ENCODE data around the gene CNTNAP4.

Gene CNTNAP4

GRCh38 chr16:76541070-76541469, 263.9 kb downstream of the CNTNAP4 start:
- no peak overlapping the region for H3K27ac ChIP-seq (ENCODE audit: low read depth, low read length)
- no peaks in the 10 kb centered on the region for H3K36me3 ChIP-seq (ENCODE audit: control insufficient read depth in 5 of 5, insufficient read depth in 5 of 5, low read length in 5 of 5)
- no peaks in the 10 kb centered on the region for H3K9me3 ChIP-seq (ENCODE audit: control insufficient read depth in 5 of 5, low read length in 5 of 5)
- H3K4me1 ChIP-seq (ENCODE audit: control insufficient read depth in 5 of 5, insufficient read depth in 5 of 5, low read length in 5 of 5): no peaks in the 10 kb centered on the region
- no peaks in the 10 kb centered on the region for H3K27me3 ChIP-seq (ENCODE audit: control insufficient read depth in 5 of 5, insufficient read depth in 4 of 5, low read length in 5 of 5)
- H3K9ac ChIP-seq (ENCODE audit: low read length in 5 of 5): no peak overlapping the region
- H3K4me3 ChIP-seq (ENCODE audit: low read depth in 1 of 5, low read length in 5 of 5): no peak overlapping the region

- Histone ChIP-seq H3K27me3 (ENCODE audit: control insufficient read depth in 5 of 5, insufficient read depth in 4 of 5, low read length in 5 of 5) (no peaks in the 10 kb centered on the region), H3K4me1 (ENCODE audit: control insufficient read depth in 5 of 5, insufficient read depth in 5 of 5, low read length in 5 of 5) (no peaks in the 10 kb centered on the region), H3K4me3 (ENCODE audit: low read depth in 1 of 5, low read length in 5 of 5) (no peak overlapping the region), H3K27ac (ENCODE audit: low read depth, low read length) (no peak overlapping the region), H3K9me3 (ENCODE audit: control insufficient read depth in 5 of 5, low read length in 5 of 5) (no peaks in the 10 kb centered on the region), H3K36me3 (ENCODE audit: control insufficient read depth in 5 of 5, insufficient read depth in 5 of 5, low read length in 5 of 5) (no peaks in the 10 kb centered on the region), H3K9ac (ENCODE audit: low read length in 5 of 5) (no peak overlapping the region)
Measured at GRCh38 chr16:76565542-76565941, 288.3 kb downstream of the CNTNAP4 start.

- no peak overlapping the region for H3K9ac ChIP-seq (ENCODE audit: low read length in 5 of 5)
- H3K27ac ChIP-seq (ENCODE audit: low read depth, low read length): no peak overlapping the region
- no peaks in the 10 kb centered on the region for H3K4me1 ChIP-seq (ENCODE audit: control insufficient read depth in 5 of 5, insufficient read depth in 5 of 5, low read length in 5 of 5)
- no peak overlapping the region for H3K4me3 ChIP-seq (ENCODE audit: low read depth in 1 of 5, low read length in 5 of 5)
- no peaks in the 10 kb centered on the region for H3K27me3 ChIP-seq (ENCODE audit: control insufficient read depth in 5 of 5, insufficient read depth in 4 of 5, low read length in 5 of 5)
- H3K9me3 ChIP-seq (ENCODE audit: control insufficient read depth in 5 of 5, low read length in 5 of 5): no peaks in the 10 kb centered on the region
- no peaks in the 10 kb centered on the region for H3K36me3 ChIP-seq (ENCODE audit: control insufficient read depth in 5 of 5, insufficient read depth in 5 of 5, low read length in 5 of 5)
Measured at GRCh38 chr16:76571755-76572154, 294.6 kb downstream of the CNTNAP4 start.

- H3K9ac ChIP-seq (ENCODE audit: low read length in 5 of 5): no peak overlapping the region
- H3K36me3 ChIP-seq (ENCODE audit: control insufficient read depth in 5 of 5, insufficient read depth in 5 of 5, low read length in 5 of 5): no peaks in the 10 kb centered on the region
- H3K9me3 ChIP-seq (ENCODE audit: control insufficient read depth in 5 of 5, low read length in 5 of 5): no peaks in the 10 kb centered on the region
- no peak overlapping the region for H3K4me3 ChIP-seq (ENCODE audit: low read depth in 1 of 5, low read length in 5 of 5)
- H3K4me1 ChIP-seq (ENCODE audit: control insufficient read depth in 5 of 5, insufficient read depth in 5 of 5, low read length in 5 of 5): no peaks in the 10 kb centered on the region
- H3K27ac ChIP-seq (ENCODE audit: low read depth, low read length): no peak overlapping the region
- no peaks in the 10 kb centered on the region for H3K27me3 ChIP-seq (ENCODE audit: control insufficient read depth in 5 of 5, insufficient read depth in 4 of 5, low read length in 5 of 5)
Measured at GRCh38 chr16:76573281-76573680, 296.1 kb downstream of the CNTNAP4 start.

- Histone ChIP-seq H3K27me3 (ENCODE audit: control insufficient read depth in 5 of 5, insufficient read depth in 4 of 5, low read length in 5 of 5) (no peaks in the 10 kb centered on the region), H3K27ac (ENCODE audit: low read depth, low read length) (no peak overlapping the region), H3K4me1 (ENCODE audit: control insufficient read depth in 5 of 5, insufficient read depth in 5 of 5, low read length in 5 of 5) (no peaks in the 10 kb centered on the region), H3K9me3 (ENCODE audit: control insufficient read depth in 5 of 5, low read length in 5 of 5) (no peaks in the 10 kb centered on the region), H3K9ac (ENCODE audit: low read length in 5 of 5) (no peak overlapping the region), H3K36me3 (ENCODE audit: control insufficient read depth in 5 of 5, insufficient read depth in 5 of 5, low read length in 5 of 5) (no peaks in the 10 kb centered on the region), H3K4me3 (ENCODE audit: low read depth in 1 of 5, low read length in 5 of 5) (no peak overlapping the region)
Measured at GRCh38 chr16:76574651-76575050, 297.4 kb downstream of the CNTNAP4 start.

- Histone ChIP-seq H3K36me3 (ENCODE audit: control insufficient read depth in 5 of 5, insufficient read depth in 5 of 5, low read length in 5 of 5) (no peaks in the 10 kb centered on the region), H3K9me3 (ENCODE audit: control insufficient read depth in 5 of 5, low read length in 5 of 5) (no peaks in the 10 kb centered on the region), H3K9ac (ENCODE audit: low read length in 5 of 5) (no peak overlapping the region), H3K4me3 (ENCODE audit: low read depth in 1 of 5, low read length in 5 of 5) (no peak overlapping the region), H3K27ac (ENCODE audit: low read depth, low read length) (no peak overlapping the region), H3K4me1 (ENCODE audit: control insufficient read depth in 5 of 5, insufficient read depth in 5 of 5, low read length in 5 of 5) (no peaks in the 10 kb centered on the region), H3K27me3 (ENCODE audit: control insufficient read depth in 5 of 5, insufficient read depth in 4 of 5, low read length in 5 of 5) (no peaks in the 10 kb centered on the region)
Measured at GRCh38 chr16:76576526-76576925, 299.3 kb downstream of the CNTNAP4 start.

- no peaks in the 10 kb centered on the region for H3K36me3 ChIP-seq (ENCODE audit: control insufficient read depth in 5 of 5, insufficient read depth in 5 of 5, low read length in 5 of 5)
- H3K4me1 ChIP-seq (ENCODE audit: control insufficient read depth in 5 of 5, insufficient read depth in 5 of 5, low read length in 5 of 5): no peaks in the 10 kb centered on the region
- no peaks in the 10 kb centered on the region for H3K27me3 ChIP-seq (ENCODE audit: control insufficient read depth in 5 of 5, insufficient read depth in 4 of 5, low read length in 5 of 5)
- H3K27ac ChIP-seq (ENCODE audit: low read depth, low read length): no peak overlapping the region
- H3K4me3 ChIP-seq (ENCODE audit: low read depth in 1 of 5, low read length in 5 of 5): no peak overlapping the region
- no peak overlapping the region for H3K9ac ChIP-seq (ENCODE audit: low read length in 5 of 5)
- no peaks in the 10 kb centered on the region for H3K9me3 ChIP-seq (ENCODE audit: control insufficient read depth in 5 of 5, low read length in 5 of 5)
Measured at GRCh38 chr16:76577003-76577402, 299.8 kb downstream of the CNTNAP4 start.

- Histone ChIP-seq H3K36me3 (ENCODE audit: control insufficient read depth in 5 of 5, insufficient read depth in 5 of 5, low read length in 5 of 5) (no peaks in the 10 kb centered on the region), H3K9me3 (ENCODE audit: control insufficient read depth in 5 of 5, low read length in 5 of 5) (no peaks in the 10 kb centered on the region), H3K9ac (ENCODE audit: low read length in 5 of 5) (no peak overlapping the region), H3K27me3 (ENCODE audit: control insufficient read depth in 5 of 5, insufficient read depth in 4 of 5, low read length in 5 of 5) (no peaks in the 10 kb centered on the region), H3K27ac (ENCODE audit: low read depth, low read length) (no peak overlapping the region), H3K4me3 (ENCODE audit: low read depth in 1 of 5, low read length in 5 of 5) (no peak overlapping the region), H3K4me1 (ENCODE audit: control insufficient read depth in 5 of 5, insufficient read depth in 5 of 5, low read length in 5 of 5) (peaks cover 0 to 4% (median 0%) of the 10 kb centered on the region in 5 donors)
Measured at GRCh38 chr16:76579277-76579922, 302.2 kb downstream of the CNTNAP4 start.

- H3K9me3 ChIP-seq (ENCODE audit: control insufficient read depth in 5 of 5, low read length in 5 of 5): no peaks in the 10 kb centered on the region
- H3K27ac ChIP-seq (ENCODE audit: low read depth, low read length): no peak overlapping the region
- H3K36me3 ChIP-seq (ENCODE audit: control insufficient read depth in 5 of 5, insufficient read depth in 5 of 5, low read length in 5 of 5): no peaks in the 10 kb centered on the region
- no peaks in the 10 kb centered on the region for H3K27me3 ChIP-seq (ENCODE audit: control insufficient read depth in 5 of 5, insufficient read depth in 4 of 5, low read length in 5 of 5)
- H3K4me3 ChIP-seq (ENCODE audit: low read depth in 1 of 5, low read length in 5 of 5): no peak overlapping the region
- no peak overlapping the region for H3K9ac ChIP-seq (ENCODE audit: low read length in 5 of 5)
- peaks cover 0 to 4% (median 0%) of the 10 kb centered on the region in 5 donors for H3K4me1 ChIP-seq (ENCODE audit: control insufficient read depth in 5 of 5, insufficient read depth in 5 of 5, low read length in 5 of 5)
Measured at GRCh38 chr16:76583466-76583865, 306.3 kb downstream of the CNTNAP4 start.

- Histone ChIP-seq H3K36me3 (ENCODE audit: control insufficient read depth in 5 of 5, insufficient read depth in 5 of 5, low read length in 5 of 5) (no peaks in the 10 kb centered on the region), H3K4me1 (ENCODE audit: control insufficient read depth in 5 of 5, insufficient read depth in 5 of 5, low read length in 5 of 5) (peaks cover 0 to 4% (median 0%) of the 10 kb centered on the region in 5 donors), H3K27me3 (ENCODE audit: control insufficient read depth in 5 of 5, insufficient read depth in 4 of 5, low read length in 5 of 5) (no peaks in the 10 kb centered on the region), H3K27ac (ENCODE audit: low read depth, low read length) (no peak overlapping the region), H3K9ac (ENCODE audit: low read length in 5 of 5) (no peak overlapping the region), H3K9me3 (ENCODE audit: control insufficient read depth in 5 of 5, low read length in 5 of 5) (no peaks in the 10 kb centered on the region), H3K4me3 (ENCODE audit: low read depth in 1 of 5, low read length in 5 of 5) (no peak overlapping the region)
Measured at GRCh38 chr16:76583945-76584344, 306.7 kb downstream of the CNTNAP4 start.
